Measurements from ENCODE around the gene IKZF2.

The IKZF2 gene

GRCh38 chr2:212998626-212999359, 152.6 kb downstream of the IKZF2 start:
- DNase-seq (ENCODE audit: low read depth in 2 of 2): no peak

- no peak for DNase-seq (ENCODE audit: low read depth in 2 of 2)
Measured at GRCh38 chr2:212997526-212998020, 153.8 kb downstream of the IKZF2 start.

- no peak for DNase-seq (ENCODE audit: low read depth in 2 of 2)
Measured at GRCh38 chr2:212995920-212996319, 155.5 kb downstream of the IKZF2 start.

- DNase-seq (ENCODE audit: low read depth in 2 of 2): no peak
Measured at GRCh38 chr2:212994976-212995375, 156.4 kb downstream of the IKZF2 start.

GRCh38 chr2:212991120-212991519, 160.3 kb downstream of the IKZF2 start:
- no peak for DNase-seq (ENCODE audit: low read depth in 2 of 2)

- DNase-seq (ENCODE audit: low read depth in 2 of 2): no peak
Measured at GRCh38 chr2:212990697-212991096, 160.7 kb downstream of the IKZF2 start.

- DNase-seq (ENCODE audit: low read depth in 2 of 2): no peak
Measured at GRCh38 chr2:212987492-212987891, 163.9 kb downstream of the IKZF2 start.

GRCh38 chr2:212984129-212984528, 167.3 kb downstream of the IKZF2 start:
- no peak for DNase-seq (ENCODE audit: low read depth in 2 of 2)

- no peak for DNase-seq (ENCODE audit: low read depth in 2 of 2)
Measured at GRCh38 chr2:212979799-212980198, 171.6 kb downstream of the IKZF2 start.

GRCh38 chr2:212979046-212979612, 172.3 kb downstream of the IKZF2 start:
- DNase-seq (ENCODE audit: low read depth in 2 of 2): no peak

GRCh38 chr2:212977152-212977551, 174.3 kb downstream of the IKZF2 start:
- no peak for DNase-seq (ENCODE audit: low read depth in 2 of 2)

GRCh38 chr2:212975333-212975732, 176.1 kb downstream of the IKZF2 start:
- no peak for DNase-seq (ENCODE audit: low read depth in 2 of 2)

GRCh38 chr2:212974692-212975091, 176.7 kb downstream of the IKZF2 start:
- no peak for DNase-seq (ENCODE audit: low read depth in 2 of 2)

- no peak for DNase-seq (ENCODE audit: low read depth in 2 of 2)
Measured at GRCh38 chr2:212973347-212973746, 178.1 kb downstream of the IKZF2 start.

GRCh38 chr2:212970132-212970531, 181.3 kb downstream of the IKZF2 start:
- no peak for DNase-seq (ENCODE audit: low read depth in 2 of 2)

- DNase-seq (ENCODE audit: low read depth in 2 of 2): no peak
Measured at GRCh38 chr2:212968284-212969081, 182.9 kb downstream of the IKZF2 start.

- DNase-seq (ENCODE audit: low read depth in 2 of 2): no peak
Measured at GRCh38 chr2:212966884-212967283, 184.5 kb downstream of the IKZF2 start.

GRCh38 chr2:212962691-212963090, 188.7 kb downstream of the IKZF2 start:
- DNase-seq (ENCODE audit: low read depth in 2 of 2): no peak

- no peak for DNase-seq (ENCODE audit: low read depth in 2 of 2)
Measured at GRCh38 chr2:212961255-212961654, 190.2 kb downstream of the IKZF2 start.

- DNase-seq (ENCODE audit: low read depth in 2 of 2): no peak
Measured at GRCh38 chr2:212960336-212960735, 191.1 kb downstream of the IKZF2 start.

GRCh38 chr2:212959471-212960117, 191.8 kb downstream of the IKZF2 start:
- DNase-seq (ENCODE audit: low read depth in 2 of 2): no peak

GRCh38 chr2:212958757-212959295, 192.6 kb downstream of the IKZF2 start:
- no peak for DNase-seq (ENCODE audit: low read depth in 2 of 2)

Measured in fibroblast of skin of left biceps (primary cell).